CD4-positive, alpha-beta T cell treated with Interferon gamma for 1 hour (primary cell): ENCODE measurements around the gene SYCN.

Source experiments
- DNase-seq: peaks from one replicate; pipeline ENCODE4 v3.0.0-alpha.2; 2020

The SYCN gene

GRCh38 chr19:39169143-39169810, 34.8 kb downstream of the SYCN start:
- DNase-seq: no peak

- DNase-seq: no peak
These were observed 35.6 kb downstream of the SYCN start for GRCh38 chr19:39168258-39169142.

- no peak for DNase-seq
These were observed 36.4 kb downstream of the SYCN start for GRCh38 chr19:39167461-39168257.

- DNase-seq: no peak
These were observed 37.3 kb downstream of the SYCN start for GRCh38 chr19:39166571-39167391.

- DNase-seq: no peak
These were observed 38.2 kb downstream of the SYCN start for GRCh38 chr19:39165857-39166256.

- DNase-seq: no peak
These were observed 39.8 kb downstream of the SYCN start for GRCh38 chr19:39164289-39164688.

GRCh38 chr19:39163621-39164020, 40.4 kb downstream of the SYCN start:
- DNase-seq: no peak

GRCh38 chr19:39162441-39163043, 41.5 kb downstream of the SYCN start:
- no peak for DNase-seq

GRCh38 chr19:39160889-39161672, 43.0 kb downstream of the SYCN start:
- DNase-seq: no peak

- DNase-seq: no peak
These were observed 43.6 kb downstream of the SYCN start for GRCh38 chr19:39160523-39160861.

- DNase-seq: no peak
These were observed 45.3 kb downstream of the SYCN start for GRCh38 chr19:39158646-39159260.

GRCh38 chr19:39157997-39158389, 46.1 kb downstream of the SYCN start:
- DNase-seq: no peak

- no peak for DNase-seq
These were observed 46.6 kb downstream of the SYCN start for GRCh38 chr19:39157275-39157996.

- DNase-seq: no peak
These were observed 47.5 kb downstream of the SYCN start for GRCh38 chr19:39156326-39157230.

GRCh38 chr19:39155741-39156140, 48.3 kb downstream of the SYCN start:
- DNase-seq: no peak

- no peak for DNase-seq
These were observed 48.9 kb downstream of the SYCN start for GRCh38 chr19:39155114-39155700.

GRCh38 chr19:39154629-39155100, 49.4 kb downstream of the SYCN start:
- no peak for DNase-seq

- DNase-seq: no peak
These were observed 49.9 kb downstream of the SYCN start for GRCh38 chr19:39154100-39154628.
